ACHN (cell line): ENCODE results near the gene DENND4C.
"Not testable (repeated sequence)": the region's sequence is repeated elsewhere in the genome, so short reads cannot be mapped to it uniquely, and the experiment has no call there.

Experiments used
- DNase-seq: peaks from one replicate; pipeline ENCODE4 v3.0.0-alpha.2; 2015
- in situ Hi-C: cut with HindIII; loops from 2 replicates; pipeline ENCODE4 v1.10.0; 2017; ENCODE audit warnings: low sequenced_read_pairs, low pct_ligation_motif_present, low pct_unique_long_range_greater_than_20kb

DENND4C gene

GRCh38 chr9:19230355-19231125 lies at the start of gene DENND4C:
Gene DENND4C (plus strand): TSS chr9:19230693. CDS start chr9:19276175, 45,482 bp downstream.
- in situ Hi-C loops, result no loop called here

GRCh38 chr9:19180991-19181390 lies 49.5 kb upstream of the DENND4C start:
- in situ Hi-C loops, result no loop called here
- DNase-seq, result no peak

More at GRCh38 chr9:19230355-19231125, at the start of gene DENND4C:
- peak; percentile 82 for DNase-seq

- DNase-seq, result no peak
- in situ Hi-C loops, result no loop called here
These were observed 48.9 kb upstream of the DENND4C start for GRCh38 chr9:19181561-19181960.

GRCh38 chr9:19184144-19184917 lies 46.2 kb upstream of the DENND4C start:
- peak; percentile 80 for DNase-seq
- in situ Hi-C loops, result no loop called here

- in situ Hi-C loops, result no loop called here
- no peak for DNase-seq
These were observed 45.3 kb upstream of the DENND4C start for GRCh38 chr9:19185191-19185590.

- DNase-seq, result no peak
- in situ Hi-C loops, result no loop called here
These were observed 44.3 kb upstream of the DENND4C start for GRCh38 chr9:19186232-19186631.

- no peak for DNase-seq
- in situ Hi-C loops, result no loop called here
These were observed 41.7 kb upstream of the DENND4C start for GRCh38 chr9:19188771-19189170.

- no peak for DNase-seq
- in situ Hi-C loops, result no loop called here
These were observed 38.1 kb upstream of the DENND4C start for GRCh38 chr9:19192202-19193028.

GRCh38 chr9:19193029-19193324 lies 37.5 kb upstream of the DENND4C start:
- no peak for DNase-seq
- in situ Hi-C loops, result no loop called here

GRCh38 chr9:19193358-19193973 lies 37.0 kb upstream of the DENND4C start:
- in situ Hi-C loops, DNase-seq: not testable (repeated sequence)

- in situ Hi-C loops, result no loop called here
- DNase-seq, result no peak
These were observed 32.1 kb upstream of the DENND4C start for GRCh38 chr9:19198406-19198805.

GRCh38 chr9:19199012-19199411 lies 31.5 kb upstream of the DENND4C start:
- in situ Hi-C loops, result no loop called here
- DNase-seq, result no peak

GRCh38 chr9:19200229-19200628 lies 30.3 kb upstream of the DENND4C start:
- in situ Hi-C loops, result no loop called here

GRCh38 chr9:19201899-19202891 lies 28.3 kb upstream of the DENND4C start:
- DNase-seq, result no peak
- in situ Hi-C loops, result no loop called here

More at GRCh38 chr9:19200229-19200628, 30.3 kb upstream of the DENND4C start:
- DNase-seq, result no peak

GRCh38 chr9:19203058-19203457 lies 27.4 kb upstream of the DENND4C start:
- no peak for DNase-seq
- in situ Hi-C loops, result no loop called here

GRCh38 chr9:19208653-19209052 lies 21.8 kb upstream of the DENND4C start:
- in situ Hi-C loops, result no loop called here

GRCh38 chr9:19209188-19209587 lies 21.3 kb upstream of the DENND4C start:
- in situ Hi-C loops, result no loop called here

More at GRCh38 chr9:19208653-19209052, 21.8 kb upstream of the DENND4C start:
- no peak for DNase-seq

GRCh38 chr9:19213823-19214222 lies 16.7 kb upstream of the DENND4C start:
- no peak for DNase-seq
- in situ Hi-C loops, result no loop called here

More at GRCh38 chr9:19209188-19209587, 21.3 kb upstream of the DENND4C start:
- no peak for DNase-seq
